Esophagus squamous epithelium (tissue), 5 donors: Measurements from ENCODE around the gene PBRM1. TPM values are rescaled to one million over a fixed set of nuclear protein-coding genes. Genes with fewer than 3 reads are reported as not detected.

ENCODE experiments used
- DNase-seq: peaks from one replicate; lab custom pipeline; 2025; lab: John Stamatoyannopoulos, UW
- H3K27ac ChIP-seq, 4 donors: fragments of 200-600 bp; sonication (generic); one replicate each; pipeline ENCODE4 v1.5.1; 2016 to 2019; ENCODE audit warnings: mild to moderate bottlenecking in 1 of 4
- H3K27me3 ChIP-seq, 4 donors: fragments of 200-600 bp; sonication (generic); 1 replicate in 3 of 4; 2 replicates in 1 of 4; pipeline versions ENCODE4 v1.5.1 to v1.6.0; 2017 to 2021; ENCODE audit warnings: antibody characterized with exemption in 1 of 4
- H3K36me3 ChIP-seq, 3 donors: fragments of 200-600 bp; sonication (generic); one replicate each; pipeline ENCODE4 v1.5.1; 2016 to 2019
- H3K4me1 ChIP-seq, 3 donors: fragments of 200-600 bp; sonication (generic); one replicate each; pipeline ENCODE4 v1.5.1; 2017 to 2019
- H3K4me3 ChIP-seq, 4 donors: fragments of 200-600 bp; sonication (generic); 1 replicate in 3 of 4; 2 replicates in 1 of 4; pipeline ENCODE4 v1.5.1; 2016 to 2019; ENCODE audit warnings: mild to moderate bottlenecking in 2 of 4, moderate library complexity in 1 of 4
- H3K9me3 ChIP-seq, 3 donors: fragments of 200-600 bp; sonication (generic); one replicate each; pipeline ENCODE4 v1.5.1; 2016 to 2019
- CTCF ChIP-seq, 6 experiments: fragments of 450-650 bp in 4 of 6; fragments of 200-600 bp in 2 of 6; sonication (generic) in 2 of 6; IDR thresholded peaks; one replicate each; pipeline ENCODE4 v1.5.1; 2016 to 2019; ENCODE audit warnings: antibody characterized with exemption in 6 of 6, mild to moderate bottlenecking in 4 of 6, moderate library complexity in 4 of 6
- POLR2A ChIP-seq, 4 donors: fragments of 450-650 bp; IDR thresholded peaks; one replicate each; pipeline ENCODE4 v1.6.1; 2017; ENCODE audit warnings: antibody characterized with exemption in 4 of 4, mild to moderate bottlenecking in 4 of 4, moderate library complexity in 3 of 4
- WGBS, 2 donors: methylation state at CpG; one replicate each; pipeline ENCODE4 v1.1.5; 2018; 5-methylcytosine and 5-hydroxymethylcytosine counted together
- intact Hi-C: fragments of 100-400 bp; cut with DNase I; formaldehyde crosslinking; loops from one replicate; pipeline ENCODE4 v1.15.0; 2022
- total RNA-seq, 4 donors: library from RNA; depleted of rRNA; stranded (reverse); fragments of >200 nt; gene quantifications; one replicate each; pipeline ENCODE4 v1.1.0, GENCODE V29; 2016
- donor health status: DM: yes; HTN: yes; CAD: no.

Gene PBRM1
- total RNA-seq, 4 donors from 2014 or later = 34.0 to 76.4 (median 63.7) TPM

DNA sequence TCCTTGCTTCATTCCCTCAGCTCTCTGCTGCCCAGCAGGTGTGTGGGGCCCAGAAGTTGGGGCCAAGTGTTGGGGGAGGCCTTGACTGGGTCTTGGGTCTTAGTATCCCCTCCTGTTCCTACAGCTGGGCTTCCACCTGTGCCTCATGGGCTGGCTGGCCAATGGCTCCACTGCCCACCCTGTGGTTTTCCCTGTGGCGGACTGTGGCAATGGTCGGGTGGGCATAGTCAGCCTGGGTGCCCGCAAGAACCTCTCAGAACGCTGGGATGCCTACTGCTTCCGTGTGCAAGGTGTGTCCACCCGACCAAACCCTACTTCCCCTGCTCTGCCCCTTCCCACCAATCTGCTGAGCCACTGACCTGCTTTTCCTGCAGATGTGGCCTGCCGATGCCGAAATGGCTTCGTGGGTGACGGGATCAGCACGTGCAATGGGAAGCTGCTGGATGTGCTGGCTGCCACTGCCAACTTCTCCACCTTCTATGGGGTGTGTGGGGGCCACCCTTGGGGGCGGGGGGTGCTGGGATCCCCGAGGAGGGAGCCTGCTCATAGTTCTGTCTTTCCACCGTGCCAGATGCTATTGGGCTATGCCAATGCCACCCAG is 163.0 kb downstream of the PBRM1 start:
- no peak for DNase-seq
- Histone ChIP-seq H3K4me3 (no peak overlapping the region), H3K9me3 (no peaks in the 10 kb centered on the region), H3K4me1 (peaks cover 24 to 52% (median 27%) of the 10 kb centered on the region in 3 donors), H3K27me3 (no peaks in the 10 kb centered on the region), H3K36me3 (peaks cover 6 to 39% (median 15%) of the 10 kb centered on the region in 3 donors), H3K27ac (no peak overlapping the region)
- WGBS, 2 donors = 93% methylated on average over 5 to 12 of the region's 14 CpGs
- intact Hi-C loops = no loop called here
- TF ChIP-seq CTCF (IDR thresholded peaks at IDR 0.05) (no peak), POLR2A (IDR thresholded peaks at IDR 0.05) (no peak)

GRCh38 chr3:52521881-52522650 is 163.6 kb downstream of the PBRM1 start:
- H3K36me3 ChIP-seq = peaks cover 6 to 33% (median 8%) of the 10 kb centered on the region in 3 donors
- DNase-seq = no peak
- H3K27ac ChIP-seq = no peak overlapping the region
- 70 to 100% methylated on average over 4 to 7 of the region's 33 CpGs for WGBS, 2 donors
- H3K4me3 ChIP-seq = no peak overlapping the region
- no peaks in the 10 kb centered on the region for H3K27me3 ChIP-seq
- TF ChIP-seq POLR2A (IDR thresholded peaks at IDR 0.05) (no peak), CTCF (IDR thresholded peaks at IDR 0.05) (no peak)
- intact Hi-C loops = no loop called here
- H3K9me3 ChIP-seq = no peaks in the 10 kb centered on the region
- peaks cover 24 to 45% (median 26%) of the 10 kb centered on the region in 3 donors for H3K4me1 ChIP-seq

DNA sequence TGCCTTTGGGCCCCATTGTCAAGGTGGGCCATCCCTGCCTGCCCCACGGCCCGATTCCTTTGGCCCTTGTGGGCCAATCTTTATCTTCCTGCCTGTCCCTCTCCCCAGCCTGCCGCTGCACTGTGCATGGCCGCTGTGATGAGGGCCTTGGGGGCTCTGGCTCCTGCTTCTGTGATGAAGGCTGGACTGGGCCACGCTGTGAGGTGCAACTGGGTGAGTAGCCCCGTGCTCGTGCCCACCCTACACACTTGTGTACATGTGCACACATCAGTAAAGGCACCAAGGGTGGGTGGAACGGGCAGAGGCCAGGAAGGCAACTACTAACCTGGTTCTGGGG is 164.3 kb downstream of the PBRM1 start:
- DNase-seq = no peak
- H3K27me3 ChIP-seq = no peaks in the 10 kb centered on the region
- no peak overlapping the region for H3K27ac ChIP-seq
- no peak overlapping the region for H3K4me3 ChIP-seq
- peaks cover 6 to 27% (median 8%) of the 10 kb centered on the region in 3 donors for H3K36me3 ChIP-seq
- WGBS, 2 donors = 60 to 90% methylated on average over 1 to 4 of the region's 8 CpGs
- no peaks in the 10 kb centered on the region for H3K9me3 ChIP-seq
- intact Hi-C loops = no loop called here
- TF ChIP-seq POLR2A (IDR thresholded peaks at IDR 0.05) (no peak), CTCF (IDR thresholded peaks at IDR 0.05) (no peak)
- peaks cover 20 to 39% (median 24%) of the 10 kb centered on the region in 3 donors for H3K4me1 ChIP-seq

DNA sequence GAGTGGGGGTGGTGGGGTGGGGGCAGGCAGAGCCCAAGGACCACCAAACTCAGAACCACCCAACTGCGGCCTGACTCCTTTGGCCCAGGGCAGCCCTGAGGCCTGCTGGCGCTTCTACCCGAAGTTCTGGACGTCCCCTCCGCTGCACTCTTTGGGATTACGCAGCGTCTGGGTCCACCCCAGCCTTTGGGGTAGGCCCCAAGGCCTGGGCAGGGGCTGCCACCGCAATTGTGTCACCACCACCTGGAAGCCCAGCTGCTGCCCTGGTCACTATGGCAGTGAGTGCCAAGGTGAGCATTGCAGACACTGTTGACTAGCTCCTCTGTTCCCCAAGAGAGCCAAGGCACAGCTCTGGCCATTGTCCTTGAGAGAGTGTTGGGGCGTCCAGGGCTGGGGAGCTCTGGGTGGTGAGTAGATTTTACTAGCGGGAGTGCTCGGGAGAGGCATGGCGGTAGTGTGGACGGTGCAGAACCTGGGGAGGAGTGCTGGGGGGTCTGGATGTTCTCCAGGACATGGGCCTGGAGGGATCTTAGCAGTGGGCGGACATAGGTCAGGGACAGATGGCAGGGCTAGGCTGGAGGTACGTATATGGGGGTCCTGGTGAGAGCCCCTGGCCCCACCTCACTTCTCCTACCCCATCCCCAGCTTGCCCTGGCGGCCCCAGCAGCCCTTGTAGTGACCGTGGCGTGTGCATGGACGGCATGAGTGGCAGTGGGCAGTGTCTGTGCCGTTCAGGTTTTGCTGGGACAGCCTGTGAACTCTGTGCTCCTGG is 164.8 kb downstream of the PBRM1 start:
- intact Hi-C loops = no loop called here
- no peak overlapping the region for H3K27ac ChIP-seq
- 82% methylated on average over 6 of the region's 20 CpGs; no CpG with 5 or more reads in 1 of the 2 donors for WGBS, 2 donors
- peaks cover 6 to 27% (median 8%) of the 10 kb centered on the region in 3 donors for H3K36me3 ChIP-seq
- no peak for TF ChIP-seq CTCF (IDR thresholded peaks at IDR 0.05)
- TF ChIP-seq POLR2A (IDR thresholded peaks at IDR 0.05) = no peak
- H3K4me1 ChIP-seq = peaks cover 15 to 34% (median 21%) of the 10 kb centered on the region in 3 donors
- no peak overlapping the region for H3K4me3 ChIP-seq
- H3K27me3 ChIP-seq = no peaks in the 10 kb centered on the region
- no peaks in the 10 kb centered on the region for H3K9me3 ChIP-seq
- no peak for DNase-seq
